ENCODE measurements around the gene ZNF474. TPM values are rescaled to one million over a fixed set of nuclear protein-coding genes. Genes with fewer than 3 reads are reported as not detected.

Gene ZNF474
- total and polyA plus RNA-seq, 2 of the 8 experiments (the other 6 are each of a cell fraction or from before 2014, with no cell fraction given), result not detected

DNA sequence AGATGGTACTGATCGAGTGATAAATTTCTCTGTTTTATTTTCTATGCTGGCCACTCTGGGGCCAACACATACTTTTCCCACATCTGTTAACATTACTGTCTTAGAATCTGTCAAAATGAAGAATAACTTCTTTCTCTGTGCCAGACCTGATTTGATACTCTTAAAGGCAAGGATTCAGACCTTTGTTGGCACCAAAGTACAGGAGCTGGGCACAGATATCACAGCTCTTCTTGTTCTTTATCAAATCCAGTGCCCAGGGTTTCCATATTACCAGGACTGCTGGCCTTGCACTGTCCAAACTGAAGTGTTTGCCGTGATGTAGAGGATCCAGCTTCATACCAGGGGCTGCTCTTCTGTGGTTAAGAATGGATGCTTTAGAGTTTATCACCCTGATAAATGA, 20.9 kb downstream of the ZNF474 start:
- no peak overlapping the region for H3K27ac ChIP-seq (ENCODE audit: low read depth, low read length)
- H4K5ac ChIP-seq (ENCODE audit: insufficient read length, low read depth, low read length), result no peak overlapping the region
- no peak overlapping the region for H3K18ac ChIP-seq (ENCODE audit: extremely low read depth, low read length)
- H2AFZ ChIP-seq (ENCODE audit: low read length), result no peak overlapping the region
- no peak overlapping the region for H2BK5ac ChIP-seq (ENCODE audit: low read depth, low read length)
- DNase-seq (ENCODE audit: low read depth in 1 of 2, low spot score in 2 of 2) (no peak), FAIRE-seq (no peak)
- H3K9me3 ChIP-seq (ENCODE audit: insufficient read depth in 2 of 2, low read depth in 1 of 2, low read length in 1 of 2), result no peaks in the 10 kb centered on the region
- H2BK120ac ChIP-seq (replicated peaks; ENCODE audit: low read depth, low read length), result no peak overlapping the region
- H3K79me1 ChIP-seq (ENCODE audit: low read depth, low read length), result no peaks in the 10 kb centered on the region
- H4K91ac ChIP-seq (replicated peaks; ENCODE audit: insufficient read length, low read length), result no peak overlapping the region
- H2BK12ac ChIP-seq (ENCODE audit: low read depth, low read length), result no peak overlapping the region
- CTCF ChIA-PET (ENCODE audit: partially characterized antibody), result no interaction called here
- WGBS, 2 experiments (ENCODE audit: extremely low coverage in 1 of 2, insufficient coverage in 1 of 2, insufficient read length in 1 of 2, insufficient replicate concordance in 2 of 2, low coverage in 1 of 2, low lambda C conversion rate in 2 of 2, missing lambda C conversion rate in 1 of 2), result 83% methylated on average over 2 of the region's 2 CpGs; no CpG with 5 or more reads in 1 of the 2 experiments
- H2BK15ac ChIP-seq (ENCODE audit: low read length), result no peak overlapping the region
- no peaks in the 10 kb centered on the region for H3K4me1 ChIP-seq (replicated peaks in 1 of 4; ENCODE audit: control insufficient read depth in 3 of 4, insufficient read depth in 4 of 4, low read length in 3 of 4)
- H3K79me2 ChIP-seq (ENCODE audit: control insufficient read depth in 1 of 2, insufficient read depth in 2 of 2, low read length in 2 of 2), result no peaks in the 10 kb centered on the region
- no peak overlapping the region for H3K4me2 ChIP-seq (ENCODE audit: insufficient read depth in 1 of 2, low read depth in 2 of 2, low read length in 2 of 2)
- no peak overlapping the region for H3K4ac ChIP-seq (replicated peaks; ENCODE audit: insufficient read length, low read depth, low read length)
- no peaks in the 10 kb centered on the region for H3K23me2 ChIP-seq (ENCODE audit: low read depth, low read length)
- H3K23ac ChIP-seq (ENCODE audit: insufficient read length), result no peak overlapping the region
- no peak overlapping the region for H4K8ac ChIP-seq (ENCODE audit: extremely low read depth, insufficient read depth, low read length)
- TF ChIP-seq SP4 (IDR thresholded peaks at IDR 0.05; ENCODE audit: low read length), result no peak
- no peak for TF ChIP-seq YY1 (IDR thresholded peaks at IDR 0.05; ENCODE audit: low read depth, low read length)
- H3K14ac ChIP-seq (ENCODE audit: insufficient read length), result no peak overlapping the region
- no peaks in the 10 kb centered on the region for H4K20me1 ChIP-seq (replicated peaks in 1 of 2; ENCODE audit: control insufficient read depth in 1 of 2, insufficient read depth in 2 of 2, low read length in 2 of 2)
- no peak overlapping the region for H2AK5ac ChIP-seq (ENCODE audit: low read depth, low read length)
- no peaks in the 10 kb centered on the region for H3K27me3 ChIP-seq (replicated peaks in 1 of 4; ENCODE audit: control insufficient read depth in 3 of 4, extremely low read depth in 1 of 4, insufficient read depth in 3 of 4, low read length in 3 of 4)
- H3K9ac ChIP-seq (replicated peaks in 1 of 4; ENCODE audit: extremely low read depth in 1 of 4, low read depth in 3 of 4, low read length in 3 of 4), result no peak overlapping the region
- POLR2A ChIA-PET (ENCODE audit: partially characterized antibody), result no interaction called here
- H3K4me3 ChIP-seq (ENCODE audit: extremely low read depth in 1 of 4, insufficient read depth in 2 of 4, low read depth in 3 of 4, low read length in 4 of 4), result no peak overlapping the region
- no peaks in the 10 kb centered on the region for H3K36me3 ChIP-seq (ENCODE audit: control insufficient read depth in 2 of 4, insufficient read depth in 4 of 4, low read length in 3 of 4)
- no peak overlapping the region for H3K56ac ChIP-seq (replicated peaks; ENCODE audit: insufficient read length, low read depth, low read length)
- H2BK20ac ChIP-seq (ENCODE audit: low read length), result no peak overlapping the region

All from H1 (cell line).